Karpas-422 (cell line): ENCODE measurements around the gene KIRREL1. TPM values are rescaled to one million over a fixed set of nuclear protein-coding genes. Genes with fewer than 3 reads are reported as not detected.

Source experiments
- DNase-seq: peaks from one replicate; pipeline ENCODE4 v3.0.0-alpha.2; 2015
- H2AFZ ChIP-seq: fragments of 200-600 bp; sonication (generic); 2 replicates; pipeline ENCODE4 v1.6.1; 2014; ENCODE audit warnings: antibody characterized with exemption, low read length, mixed read lengths
- H3K27ac ChIP-seq: fragments of 200-600 bp; sonication (generic); 2 replicates; pipeline ENCODE4 v1.5.1; 2014; ENCODE audit warnings: mild to moderate bottlenecking, low read length, moderate library complexity
- H3K27me3 ChIP-seq: fragments of 200-600 bp; sonication (generic); 2 replicates; pipeline ENCODE4 v1.6.1; 2014; ENCODE audit warnings: low read length, mixed read lengths
- H3K36me3 ChIP-seq: fragments of 200-600 bp; sonication (generic); 2 replicates; pipeline ENCODE4 v1.6.1; 2014; ENCODE audit warnings: low read length, mixed read lengths; ENCODE audit not compliant: insufficient read depth
- H3K4me1 ChIP-seq: fragments of 200-600 bp; sonication (generic); 2 replicates; pipeline ENCODE4 v1.6.1; 2014; ENCODE audit warnings: mild to moderate bottlenecking, low read length, mixed read lengths
- H3K4me2 ChIP-seq: fragments of 200-600 bp; sonication (generic); 2 replicates; pipeline ENCODE4 v1.6.1; 2014; ENCODE audit warnings: low read length, low read depth, mild to moderate bottlenecking; ENCODE audit not compliant: poor library complexity, severe bottlenecking
- H3K4me3 ChIP-seq: fragments of 200-600 bp; sonication (generic); 2 replicates; pipeline ENCODE4 v1.5.1; 2014; ENCODE audit warnings: mild to moderate bottlenecking, antibody characterized with exemption, low read length, mixed read lengths
- H3K79me2 ChIP-seq: fragments of 200-600 bp; sonication (generic); 2 replicates; pipeline ENCODE4 v1.6.1; 2014; ENCODE audit warnings: mild to moderate bottlenecking, low read length, mixed read lengths
- H3K9ac ChIP-seq: fragments of 200-600 bp; sonication (generic); 2 replicates; pipeline ENCODE4 v1.6.0; 2014; ENCODE audit warnings: low read length
- H3K9me2 ChIP-seq: fragments of 200-600 bp; sonication (generic), shearing (Covaris generic); replicated peaks from 2 replicates; pipeline ENCODE4 v1.6.0; 2014; ENCODE audit warnings: mild to moderate bottlenecking, low read length, moderate library complexity; ENCODE audit not compliant: insufficient read depth
- H3K9me3 ChIP-seq: fragments of 300-700, 200-600 bp; sonication (generic); 2 replicates; pipeline ENCODE4 v1.6.1; 2014; ENCODE audit warnings: low read length, mixed read lengths
- H4K20me1 ChIP-seq: fragments of 200-600 bp; sonication (generic); 2 replicates; pipeline ENCODE4 v1.6.1; 2014; ENCODE audit warnings: mild to moderate bottlenecking, antibody characterized with exemption, low read length, low read depth; ENCODE audit not compliant: insufficient read depth
- total RNA-seq: library from RNA; depleted of rRNA; stranded (reverse); fragments of >200 nt; shearing (Covaris generic); gene quantifications from 2 replicates; pipeline ENCODE4 v1.2.3, GENCODE V29; 2014; ENCODE audit warnings: low replicate concordance

The KIRREL1 gene
- total RNA-seq, 1 experiment from 2014 or later = not detected

- no peak overlapping the region for H3K4me2 ChIP-seq
- H4K20me1 ChIP-seq = no peaks in the 10 kb centered on the region
- peaks cover 7% of the 10 kb centered on the region; the same call in 1 of the 2 replicates for H3K27me3 ChIP-seq
- H3K9ac ChIP-seq = no peak overlapping the region
- H2AFZ ChIP-seq = no peak overlapping the region
- no peaks in the 10 kb centered on the region; the same call in 1 of the 2 replicates for H3K9me3 ChIP-seq
- no peak overlapping the region for H3K4me3 ChIP-seq
- H3K36me3 ChIP-seq = no peaks in the 10 kb centered on the region
- H3K4me1 ChIP-seq = peaks cover 3% of the 10 kb centered on the region
- H3K79me2 ChIP-seq = no peaks in the 10 kb centered on the region
- no peak overlapping the region for H3K27ac ChIP-seq
- DNase-seq = no peak
- H3K9me2 ChIP-seq = no peaks in the 10 kb centered on the region
Measured at GRCh38 chr1:158107916-158108315, 114.5 kb downstream of the KIRREL1 start.

- H3K27me3 ChIP-seq = peaks cover 7% of the 10 kb centered on the region; the same call in 1 of the 2 replicates
- peak; percentile 93 for DNase-seq
- peak overlapping the region; percentile 84 for H3K4me2 ChIP-seq
- no peaks in the 10 kb centered on the region; the same call in 1 of the 2 replicates for H3K9me3 ChIP-seq
- H3K79me2 ChIP-seq = no peaks in the 10 kb centered on the region
- H3K9ac ChIP-seq = peak overlapping the region; percentile 62
- H3K4me3 ChIP-seq = peak overlapping the region; percentile 62
- peak overlapping the region; percentile 71; the same call in 1 of the 2 replicates for H2AFZ ChIP-seq
- no peaks in the 10 kb centered on the region for H3K9me2 ChIP-seq
- no peaks in the 10 kb centered on the region for H4K20me1 ChIP-seq
- H3K27ac ChIP-seq = no peak overlapping the region
- no peaks in the 10 kb centered on the region for H3K36me3 ChIP-seq
- H3K4me1 ChIP-seq = peaks cover 31% of the 10 kb centered on the region
Measured at GRCh38 chr1:158112994-158113758, 119.7 kb downstream of the KIRREL1 start.

- Histone ChIP-seq H3K79me2 (no peaks in the 10 kb centered on the region), H3K9me3 (no peaks in the 10 kb centered on the region; the same call in 1 of the 2 replicates), H3K4me1 (peaks cover 33% of the 10 kb centered on the region), H2AFZ (peak overlapping the region; percentile 54; the same call in 1 of the 2 replicates), H3K9me2 (no peaks in the 10 kb centered on the region), H4K20me1 (no peaks in the 10 kb centered on the region), H3K27ac (no peak overlapping the region), H3K4me2 (peak overlapping the region; percentile 84), H3K4me3 (peak overlapping the region; percentile 62), H3K36me3 (no peaks in the 10 kb centered on the region), H3K27me3 (peaks cover 7% of the 10 kb centered on the region; the same call in 1 of the 2 replicates), H3K9ac (peak overlapping the region; percentile 62)
- DNase-seq = no peak
Measured at GRCh38 chr1:158113759-158114127, 120.3 kb downstream of the KIRREL1 start.

- Histone ChIP-seq H3K4me1 (peaks cover 33% of the 10 kb centered on the region), H3K9ac (no peak overlapping the region), H4K20me1 (no peaks in the 10 kb centered on the region), H3K36me3 (no peaks in the 10 kb centered on the region), H3K79me2 (no peaks in the 10 kb centered on the region), H3K4me3 (no peak overlapping the region), H3K27me3 (peaks cover 7% of the 10 kb centered on the region; the same call in 1 of the 2 replicates), H3K9me3 (no peaks in the 10 kb centered on the region; the same call in 1 of the 2 replicates), H3K27ac (no peak overlapping the region), H3K9me2 (no peaks in the 10 kb centered on the region), H2AFZ (no peak overlapping the region), H3K4me2 (peak overlapping the region; percentile 10)
- peak; percentile 75 for DNase-seq
Measured at GRCh38 chr1:158115126-158115525, 121.7 kb downstream of the KIRREL1 start.

GRCh38 chr1:158116311-158117167, 123.1 kb downstream of the KIRREL1 start:
- Histone ChIP-seq H3K4me2 (no peak overlapping the region), H2AFZ (no peak overlapping the region), H3K27me3 (peaks cover 7% of the 10 kb centered on the region; the same call in 1 of the 2 replicates), H4K20me1 (no peaks in the 10 kb centered on the region), H3K9ac (no peak overlapping the region), H3K36me3 (no peaks in the 10 kb centered on the region), H3K9me2 (no peaks in the 10 kb centered on the region), H3K9me3 (no peaks in the 10 kb centered on the region; the same call in 1 of the 2 replicates), H3K4me1 (peaks cover 33% of the 10 kb centered on the region), H3K4me3 (no peak overlapping the region), H3K27ac (no peak overlapping the region), H3K79me2 (no peaks in the 10 kb centered on the region)
- no peak for DNase-seq

GRCh38 chr1:158117854-158118704, 124.6 kb downstream of the KIRREL1 start:
- H2AFZ ChIP-seq = no peak overlapping the region
- no peak overlapping the region for H3K4me2 ChIP-seq
- no peak overlapping the region for H3K4me3 ChIP-seq
- no peaks in the 10 kb centered on the region for H4K20me1 ChIP-seq
- H3K27me3 ChIP-seq = no peaks in the 10 kb centered on the region
- H3K4me1 ChIP-seq = peaks cover 28% of the 10 kb centered on the region
- no peaks in the 10 kb centered on the region for H3K79me2 ChIP-seq
- H3K27ac ChIP-seq = no peak overlapping the region
- H3K9me2 ChIP-seq = no peaks in the 10 kb centered on the region
- peak; percentile 69 for DNase-seq
- H3K9ac ChIP-seq = no peak overlapping the region
- no peaks in the 10 kb centered on the region for H3K9me3 ChIP-seq
- no peaks in the 10 kb centered on the region for H3K36me3 ChIP-seq

GRCh38 chr1:158118713-158119402, 125.4 kb downstream of the KIRREL1 start:
- no peak overlapping the region for H3K4me3 ChIP-seq
- no peaks in the 10 kb centered on the region for H3K9me2 ChIP-seq
- no peak overlapping the region for H3K9ac ChIP-seq
- no peak overlapping the region for H3K27ac ChIP-seq
- DNase-seq = no peak
- no peaks in the 10 kb centered on the region for H3K36me3 ChIP-seq
- H3K79me2 ChIP-seq = no peaks in the 10 kb centered on the region
- no peaks in the 10 kb centered on the region for H3K9me3 ChIP-seq
- H3K4me1 ChIP-seq = peaks cover 22% of the 10 kb centered on the region
- H3K27me3 ChIP-seq = no peaks in the 10 kb centered on the region
- H3K4me2 ChIP-seq = no peak overlapping the region
- no peak overlapping the region for H2AFZ ChIP-seq
- H4K20me1 ChIP-seq = no peaks in the 10 kb centered on the region
